Panc1 (cell line): ENCODE measurements around the gene PSENEN. TPM values are rescaled to one million over a fixed set of nuclear protein-coding genes. Genes with fewer than 3 reads are reported as not detected.

Source experiments
- ATAC-seq: fragments of 200-7000 bp; cut with Tn5 transposase; 2 replicates; pipeline ENCODE4 v1.9.1; 2020; ENCODE audit warnings: mild to moderate bottlenecking, moderate library complexity
- BruUV-seq: library from RNA; stranded (reverse); fragments of 400-500 nt; replicated peaks from 2 replicates; lab custom pipeline; 2021; lab: Mats Ljungman, UMichigan
- CTCF ChIA-PET: fragments of 300-600 bp; sonication (Branson Sonifier 250); formaldehyde crosslinking; loops from one replicate; lab custom pipeline; 2022; ENCODE audit warnings: antibody characterized with exemption; lab: Charles Lee
- POLR2A ChIA-PET: fragments of 300-600 bp; sonication (Branson Sonifier 250); formaldehyde crosslinking; loops from one replicate; lab custom pipeline; 2022; ENCODE audit warnings: antibody characterized with exemption; lab: Charles Lee
- DNase-seq: peaks from one replicate; pipeline ENCODE4 v3.0.0-alpha.2; 2010; ENCODE audit warnings: low read depth, low spot score
- H3K27ac ChIP-seq: 2 replicates; pipeline ENCODE4 v1.5.1; 2011; ENCODE audit warnings: mild to moderate bottlenecking, low read length, inconsistent platforms
- H3K27me3 ChIP-seq: fragments of 200-500 bp; sonication (Bioruptor generic); 2 replicates; pipeline ENCODE4 v1.6.0; 2014; ENCODE audit warnings: low read length, inconsistent platforms; ENCODE audit not compliant: control insufficient read depth, insufficient read depth
- H3K36me3 ChIP-seq: fragments of 200-500 bp; sonication (Bioruptor generic); 2 replicates; pipeline ENCODE4 v1.5.1; 2014; ENCODE audit warnings: inconsistent platforms, mild to moderate bottlenecking, low read length, moderate library complexity; ENCODE audit not compliant: control insufficient read depth, insufficient read depth
- H3K4me1 ChIP-seq: 2 replicates; pipeline ENCODE4 v1.5.1; 2011; ENCODE audit warnings: inconsistent platforms, mild to moderate bottlenecking, low read length, moderate library complexity; ENCODE audit not compliant: control insufficient read depth, insufficient read depth
- H3K4me3 ChIP-seq, 2 experiments: 2 replicates each; pipeline ENCODE4 v1.5.1; 2011 to 2012; ENCODE audit warnings: low read depth in 2 of 2, low read length in 2 of 2, mild to moderate bottlenecking in 2 of 2, inconsistent platforms in 1 of 2, moderate library complexity in 1 of 2
- H3K9me3 ChIP-seq: fragments of 200-500 bp; sonication (Bioruptor generic); 2 replicates; pipeline ENCODE4 v1.5.1; 2014; ENCODE audit warnings: low read depth, mild to moderate bottlenecking, inconsistent platforms, low read length, moderate library complexity; ENCODE audit not compliant: control insufficient read depth, insufficient read depth
- CTCF ChIP-seq: fragments of 450-650 bp; IDR thresholded peaks from 2 replicates; pipeline ENCODE4 v1.5.1; 2017; ENCODE audit warnings: mild to moderate bottlenecking
- POLR2AphosphoS5 ChIP-seq: IDR thresholded peaks from 2 replicates; pipeline ENCODE4 v1.6.1; 2012; ENCODE audit warnings: mild to moderate bottlenecking, low read depth, low read length, moderate library complexity
- REST ChIP-seq, 2 experiments: IDR thresholded peaks; 2 replicates each; pipeline ENCODE4 v1.6.1; 2011 to 2012; ENCODE audit warnings: low read depth in 2 of 2, control low read depth in 1 of 2, low read length in 1 of 2, mild to moderate bottlenecking in 1 of 2, moderate library complexity in 1 of 2; ENCODE audit not compliant: insufficient read depth in 1 of 2
- SIN3A ChIP-seq: IDR thresholded peaks from 2 replicates; pipeline ENCODE4 v1.6.1; 2012; ENCODE audit warnings: low read depth, mild to moderate bottlenecking, low read length, moderate library complexity, borderline replicate concordance; ENCODE audit not compliant: insufficient read depth
- TCF7L2 ChIP-seq: IDR thresholded peaks from 2 replicates; pipeline ENCODE4 v1.6.1; 2011; ENCODE audit warnings: mild to moderate bottlenecking, low read depth, low read length, inconsistent platforms
- in situ Hi-C: cut with HindIII; loops from 2 replicates; pipeline ENCODE4 v1.10.0; 2016; ENCODE audit warnings: low sequenced_read_pairs, low pct_unique_long_range_greater_than_20kb
- intact Hi-C: fragments of 100-400 bp; cut with micrococcal nuclease; formaldehyde crosslinking; loops from one replicate; pipeline ENCODE4 v1.10.0; 2022; ENCODE audit not compliant: unreplicated experiment
- total RNA-seq: library from RNA; stranded (reverse); gene quantifications from one replicate; pipeline ENCODE4 v1.2.1, GENCODE V29; 2021; ENCODE audit not compliant: unreplicated experiment

The PSENEN gene
- total RNA-seq, 1 experiment from 2014 or later: 169 TPM

- peak; percentile 31 for ATAC-seq
- Histone ChIP-seq H3K27ac (peak overlapping the region; percentile 100), H3K27me3 (no peaks in the 10 kb centered on the region), H3K4me3 (peak overlapping the region; percentile 95 to 99), H3K36me3 (no peaks in the 10 kb centered on the region), H3K4me1 (peaks cover 16% of the 10 kb centered on the region), H3K9me3 (no peaks in the 10 kb centered on the region)
- TF ChIP-seq TCF7L2: no peak
- TF ChIP-seq REST (IDR thresholded peaks at IDR 0.05; ENCODE audit: insufficient read depth in 1 of 2, low read depth in 2 of 2, low read length in 1 of 2): no peak
- no peak for TF ChIP-seq CTCF
- no peak; the same call in 1 of the 2 replicates for TF ChIP-seq POLR2AphosphoS5
- TF ChIP-seq SIN3A: no peak
- POLR2A ChIA-PET: interaction anchor here (0.7 kb wide), 1 partner anchor 9 kb away, joined by 3 read pairs; the partner anchor contains the start of gene LIN37
- intact Hi-C loops (no loop called here), in situ Hi-C loops (no loop called here)
- BruUV-seq: no TSS peak
- CTCF ChIA-PET: no interaction called here
- DNase-seq: no peak
Measured at GRCh38 chr19:35757231-35757748, 11.8 kb downstream of the PSENEN start.

- ChIA-PET POLR2A (interaction anchor here (0.7 kb wide), 1 partner anchor 10 kb away, joined by 3 read pairs; the partner anchor contains the start of gene LIN37), CTCF (no interaction called here)
- in situ Hi-C loops: no loop called here
- H3K9me3 ChIP-seq: no peaks in the 10 kb centered on the region
- H3K36me3 ChIP-seq: no peaks in the 10 kb centered on the region
- peak; percentile 97 for ATAC-seq
- TF ChIP-seq TCF7L2 (peak; percentile 98), POLR2AphosphoS5 (peak; percentile 74), SIN3A (peak; percentile 85; the same call in 1 of the 2 replicates), REST (IDR thresholded peaks at IDR 0.05; ENCODE audit: insufficient read depth in 1 of 2, low read depth in 2 of 2, low read length in 1 of 2) (no peak), CTCF (no peak)
- H3K4me1 ChIP-seq: peaks cover 16% of the 10 kb centered on the region
- peak within 1 kb of the TSS; percentile 100 for H3K27ac ChIP-seq
- DNase-seq: peak; percentile 99
- TSS peak; percentile 92 for BruUV-seq
- intact Hi-C loops: no loop called here
- H3K4me3 ChIP-seq: peak within 1 kb of the TSS; percentile 95 to 99
- H3K27me3 ChIP-seq: no peaks in the 10 kb centered on the region
Measured at GRCh38 chr19:35757749-35758608, 12.5 kb downstream of the PSENEN start, which contains the start of gene PROSER3. Gene PROSER3, plus strand, starts transcription at chr19:35758176. Its CDS starts 40 bp downstream, at chr19:35758216.
